HEK293T (cell line): Measurements from ENCODE around the gene ASB3.

Experiments
- ARNT ChIP-seq: fragments of 450-650 bp; IDR thresholded peaks from 2 replicates; pipeline ENCODE4 v1.6.1; 2017; ENCODE audit warnings: mild to moderate bottlenecking
- BHLHE40 ChIP-seq: fragments of 450-650 bp; IDR thresholded peaks from 2 replicates; pipeline ENCODE4 v1.6.1; 2016; ENCODE audit warnings: mild to moderate bottlenecking, moderate library complexity, borderline replicate concordance
- ELF4 ChIP-seq: fragments of 450-650 bp; IDR thresholded peaks from 2 replicates; pipeline ENCODE4 v1.6.1; 2017; ENCODE audit warnings: antibody characterized with exemption
- FOXA1 ChIP-seq: fragments of 450-650 bp; IDR thresholded peaks from 2 replicates; pipeline ENCODE4 v1.6.1; 2016; ENCODE audit warnings: mild to moderate bottlenecking
- FOXK2 ChIP-seq: fragments of 450-650 bp; IDR thresholded peaks from 2 replicates; pipeline ENCODE4 v1.6.1; 2016; ENCODE audit warnings: mild to moderate bottlenecking
- FOXM1 ChIP-seq: fragments of 450-650 bp; IDR thresholded peaks from 2 replicates; pipeline ENCODE4 v1.6.1; 2017; ENCODE audit warnings: mild to moderate bottlenecking, borderline replicate concordance
- LEF1 ChIP-seq: fragments of 450-650 bp; IDR thresholded peaks from 2 replicates; pipeline ENCODE4 v1.6.1; 2017; ENCODE audit warnings: mild to moderate bottlenecking, borderline replicate concordance
- SP1 ChIP-seq: fragments of 450-650 bp; IDR thresholded peaks from 2 replicates; pipeline ENCODE4 v1.6.1; 2017
- SUZ12 ChIP-seq: fragments of 450-650 bp; IDR thresholded peaks from 2 replicates; pipeline ENCODE4 v1.6.1; 2016; ENCODE audit warnings: mild to moderate bottlenecking
- TARDBP ChIP-seq: fragments of 450-650 bp; IDR thresholded peaks from 2 replicates; pipeline ENCODE4 v1.6.1; 2016

DNA sequence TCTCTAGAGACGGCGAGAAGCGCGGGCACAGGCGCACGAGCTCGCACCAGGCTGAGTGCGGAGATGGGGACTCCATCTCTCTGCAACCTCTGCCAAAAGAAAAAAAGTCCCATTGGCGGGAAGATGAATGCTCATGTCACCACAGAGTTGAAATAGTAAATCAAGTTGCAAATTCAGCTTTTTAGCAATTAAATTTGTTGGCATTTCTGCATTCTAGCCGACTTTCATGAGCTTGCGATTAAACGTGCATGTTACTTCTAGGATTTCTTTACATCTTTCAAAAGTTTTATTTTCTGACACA is 18.6 kb downstream of the ASB3 start:
- TF ChIP-seq SP1: no peak
- TF ChIP-seq ARNT: no peak
- no peak for TF ChIP-seq FOXK2
- TF ChIP-seq LEF1: no peak
- no peak for TF ChIP-seq BHLHE40
- TF ChIP-seq FOXM1: no peak
- TF ChIP-seq SUZ12: no peak
- TF ChIP-seq FOXA1: no peak
- TF ChIP-seq ELF4: no peak
- TF ChIP-seq TARDBP: no peak
